Keratinocyte (primary cell): Measurements from ENCODE around the gene FBH1. TPM values are rescaled to one million over a fixed set of nuclear protein-coding genes. Genes with fewer than 3 reads are reported as not detected.

ENCODE experiments used
- DNase-seq: peaks from one replicate; pipeline ENCODE4 v3.0.0-alpha.2; 2011; ENCODE audit warnings: low read depth, missing footprints, low spot score
- FAIRE-seq: peaks from 2 replicates; lab custom pipeline; 2011; peaks lifted over from hg19 to GRCh38; lab: Jason Lieb, UNC
- H2AFZ ChIP-seq: 2 replicates; pipeline ENCODE4 v1.6.0; 2012; ENCODE audit warnings: low read length, control low read depth, inconsistent platforms; ENCODE audit not compliant: control insufficient read depth
- H3K27ac ChIP-seq: 2 replicates; pipeline ENCODE4 v1.5.1; 2011; ENCODE audit warnings: low read length; ENCODE audit not compliant: control insufficient read depth, insufficient read depth
- H3K27me3 ChIP-seq: 3 replicates; pipeline ENCODE4 v1.6.0; 2011; ENCODE audit warnings: low read length; ENCODE audit not compliant: control insufficient read depth, insufficient read depth; ENCODE audit errors: extremely low read depth
- H3K36me3 ChIP-seq, 2 experiments: 2 replicates in 1 of 2; 3 replicates in 1 of 2; pipeline ENCODE4 v1.5.1; 2011; ENCODE audit warnings: low read length in 2 of 2, mild to moderate bottlenecking in 1 of 2; ENCODE audit not compliant: control insufficient read depth in 2 of 2, insufficient read depth in 2 of 2; ENCODE audit errors: extremely low read depth in 1 of 2
- H3K4me1 ChIP-seq: 3 replicates; pipeline ENCODE4 v1.5.1; 2011; ENCODE audit warnings: low read length; ENCODE audit not compliant: control insufficient read depth, insufficient read depth; ENCODE audit errors: extremely low read depth
- H3K4me2 ChIP-seq: 3 replicates; pipeline ENCODE4 v1.6.0; 2011; ENCODE audit warnings: low read depth, low read length; ENCODE audit not compliant: control insufficient read depth, insufficient read depth; ENCODE audit errors: extremely low read depth
- H3K4me3 ChIP-seq, 3 experiments: fragments of 200-600 bp in 1 of 3; sonication (generic) in 1 of 3; 2 replicates in 2 of 3; 3 replicates in 1 of 3; pipeline ENCODE4 v1.5.1; 2011 to 2016; ENCODE audit warnings: low read length in 3 of 3, mild to moderate bottlenecking in 3 of 3, control low read depth in 2 of 3, inconsistent platforms in 1 of 3, low read depth in 1 of 3, mixed read lengths in 1 of 3, mixed run types in 1 of 3, moderate library complexity in 1 of 3; ENCODE audit not compliant: control insufficient read depth in 2 of 3, insufficient read depth in 2 of 3; ENCODE audit errors: extremely low read depth in 1 of 3
- H3K79me2 ChIP-seq: 2 replicates; pipeline ENCODE4 v1.6.0; 2012; ENCODE audit warnings: low read length; ENCODE audit not compliant: control insufficient read depth, insufficient read depth
- H3K9ac ChIP-seq: 3 replicates; pipeline ENCODE4 v1.6.0; 2011; ENCODE audit warnings: low read length; ENCODE audit not compliant: control insufficient read depth, insufficient read depth; ENCODE audit errors: extremely low read depth
- H3K9me1 ChIP-seq: 3 replicates; pipeline ENCODE4 v1.6.0; 2011; ENCODE audit warnings: low read length; ENCODE audit not compliant: control insufficient read depth, insufficient read depth; ENCODE audit errors: extremely low read depth
- H3K9me3 ChIP-seq: 2 replicates; pipeline ENCODE4 v1.5.1; 2012; ENCODE audit warnings: low read depth, low read length; ENCODE audit not compliant: control insufficient read depth
- H4K20me1 ChIP-seq: 3 replicates; pipeline ENCODE4 v1.6.0; 2011; ENCODE audit warnings: low read length; ENCODE audit not compliant: control insufficient read depth, insufficient read depth; ENCODE audit errors: extremely low read depth
- CTCF ChIP-seq, 3 experiments: IDR thresholded peaks in 1 of 3; conservative IDR thresholded peaks in 1 of 3; optimal IDR thresholded peaks in 1 of 3; 2 replicates in 2 of 3; 3 replicates in 1 of 3; pipeline versions ENCODE3 to v1.5.1; 2011; ENCODE audit warnings: low read length in 3 of 3, mild to moderate bottlenecking in 3 of 3, moderate library complexity in 2 of 3, control low read depth in 1 of 3, inconsistent platforms in 1 of 3; ENCODE audit not compliant: insufficient read depth in 2 of 3; ENCODE audit errors: extremely low read depth in 1 of 3
- EZH2 ChIP-seq: IDR thresholded peaks from one replicate; pipeline ENCODE4 v1.6.1; 2012; ENCODE audit warnings: inconsistent platforms, mild to moderate bottlenecking, low read length, moderate library complexity
- dilution Hi-C: fragments of 300-500 bp; cut with MboI; formaldehyde crosslinking; loops from one replicate; pipeline ENCODE4 v1.7.0; 2020; ENCODE audit warnings: low sequenced_read_pairs; ENCODE audit not compliant: extremely low pct_ligation_motif_present
- polyA plus RNA-seq, 5 experiments: library from polyadenylated mRNA; depleted of rRNA in 3 of 5; stranded (reverse) in 3 of 5; stranded (forward) in 1 of 5; unstranded in 1 of 5; fragments of >200 nt; gene quantifications; 1 replicate in 1 of 5; 2 replicates in 3 of 5; 3 replicates in 1 of 5; pipeline versions ENCODE4 v1.2.1 to v1.2.3, GENCODE V29; 2011 to 2012; ENCODE audit warnings: missing spikeins in 2 of 5, low read depth in 1 of 5, low replicate concordance in 1 of 5

FBH1 gene
- polyA plus RNA-seq, 1 donor (not counting 4 experiments of a cell fraction or from before 2014, with no cell fraction given) = 61.8 TPM

- H2AFZ ChIP-seq = no peak overlapping the region
- DNase-seq (no peak), FAIRE-seq (no peak)
- H3K27me3 ChIP-seq = no peaks in the 10 kb centered on the region
- no peak overlapping the region for H3K9ac ChIP-seq
- H3K9me3 ChIP-seq = no peaks in the 10 kb centered on the region
- H3K79me2 ChIP-seq = no peaks in the 10 kb centered on the region
- no peaks in the 10 kb centered on the region for H3K36me3 ChIP-seq
- H3K4me3 ChIP-seq = no peak overlapping the region
- no peaks in the 10 kb centered on the region for H4K20me1 ChIP-seq
- no peak overlapping the region for H3K27ac ChIP-seq
- no peaks in the 10 kb centered on the region for H3K9me1 ChIP-seq
- H3K4me2 ChIP-seq = no peak overlapping the region
- peaks cover 7% of the 10 kb centered on the region for H3K4me1 ChIP-seq
- TF ChIP-seq CTCF (optimal IDR thresholded peaks at IDR 0.05 in 1 of 3, IDR thresholded peaks at IDR 0.05 in 1 of 3, conservative IDR thresholded peaks at IDR 0.05 in 1 of 3; ENCODE audit: extremely low read depth in 1 of 3, insufficient read depth in 2 of 3, low read length in 3 of 3) (no peak), EZH2 (no peak)
- dilution Hi-C loops = loop anchor here (25.0 kb wide), 1 partner anchor 131 kb away; the partner anchor contains the start of gene RBM17
Observed at GRCh38 chr10:5956146-5956936, 66.3 kb downstream of the FBH1 start.

- Histone ChIP-seq H4K20me1 (no peaks in the 10 kb centered on the region), H3K4me2 (no peak overlapping the region), H3K36me3 (no peaks in the 10 kb centered on the region), H3K27ac (no peak overlapping the region), H3K9me1 (no peaks in the 10 kb centered on the region), H2AFZ (no peak overlapping the region), H3K4me3 (no peak overlapping the region), H3K4me1 (no peaks in the 10 kb centered on the region), H3K27me3 (no peaks in the 10 kb centered on the region), H3K9ac (no peak overlapping the region), H3K9me3 (no peaks in the 10 kb centered on the region), H3K79me2 (no peaks in the 10 kb centered on the region)
- no peak for DNase-seq
- dilution Hi-C loops = loop anchor here (25.0 kb wide), 1 partner anchor 129 kb away; the partner anchor contains the start of gene RBM17
- no peak for TF ChIP-seq CTCF (optimal IDR thresholded peaks at IDR 0.05 in 1 of 3, IDR thresholded peaks at IDR 0.05 in 1 of 3, conservative IDR thresholded peaks at IDR 0.05 in 1 of 3; ENCODE audit: extremely low read depth in 1 of 3, insufficient read depth in 2 of 3, low read length in 3 of 3)
- no peak for TF ChIP-seq EZH2
- no peak for FAIRE-seq
Observed at GRCh38 chr10:5958077-5958476, 68.0 kb downstream of the FBH1 start.
